Stimulated activated naive CD8-positive, alpha-beta T cell treated with anti-CD3 and anti-CD28 coated beads, Interleukin-15, amount 100 ng/mL, for 72 hours (primary cell): ENCODE results near the gene PHF8.

Experiments used
- ATAC-seq: fragments of 150-1000 bp; cut with Tn5 transposase; 2 replicates; pipeline ENCODE4 v1.10.0; 2021; ENCODE audit warnings: mild to moderate bottlenecking, moderate library complexity
- DNase-seq, 2 donors: peaks; one replicate each; pipeline ENCODE4 v3.0.0; 2021 to 2022
- H3K27ac Mint-ChIP-seq, 2 donors: one replicate each; pipeline ENCODE4 v1.8.0; 2022; ENCODE audit warnings: mild to moderate bottlenecking in 2 of 2, mixed read lengths in 2 of 2, moderate library complexity in 2 of 2
- H3K27me3 Mint-ChIP-seq: one replicate; pipeline ENCODE4 v1.8.0; 2022; ENCODE audit warnings: mixed read lengths
- H3K4me1 Mint-ChIP-seq: one replicate; pipeline ENCODE4 v1.8.0; 2022; ENCODE audit warnings: mild to moderate bottlenecking, mixed read lengths
- H3K4me3 Mint-ChIP-seq, 2 donors: one replicate each; pipeline ENCODE4 v1.8.0; 2022; ENCODE audit warnings: mild to moderate bottlenecking in 2 of 2, mixed read lengths in 2 of 2, moderate library complexity in 1 of 2
- H3K9me3 Mint-ChIP-seq, 2 donors: one replicate each; pipeline ENCODE4 v1.8.0; 2022; ENCODE audit warnings: mixed read lengths in 2 of 2

The PHF8 gene

GRCh38 chrX:53940180-53940579, 104.1 kb downstream of the PHF8 start:
- H3K9me3 Mint-ChIP-seq, result no peaks in the 10 kb centered on the region
- H3K27ac Mint-ChIP-seq, result peak overlapping the region in 1 of 2 donors; percentile 55
- ATAC-seq (no peak), DNase-seq (no peak)
- H3K4me1 Mint-ChIP-seq, result peaks cover 17% of the 10 kb centered on the region
- H3K27me3 Mint-ChIP-seq, result no peaks in the 10 kb centered on the region
- no peak overlapping the region for H3K4me3 Mint-ChIP-seq

- no peak for ATAC-seq
- DNase-seq, result no peak
- Mint-ChIP-seq H3K27me3 (no peaks in the 10 kb centered on the region), H3K9me3 (no peaks in the 10 kb centered on the region), H3K4me1 (peaks cover 17% of the 10 kb centered on the region), H3K4me3 (no peak overlapping the region), H3K27ac (no peak overlapping the region)
Measured at GRCh38 chrX:53939127-53939526, 105.1 kb downstream of the PHF8 start.

GRCh38 chrX:53930515-53931380, 113.5 kb downstream of the PHF8 start:
- Mint-ChIP-seq H3K4me3 (no peak overlapping the region), H3K27me3 (no peaks in the 10 kb centered on the region), H3K27ac (peak overlapping the region; percentile 13 to 79), H3K4me1 (peaks cover 9% of the 10 kb centered on the region), H3K9me3 (no peaks in the 10 kb centered on the region)
- peak in 1 of 2 donors; percentile 10 for DNase-seq
- ATAC-seq, result peak; percentile 80

GRCh38 chrX:53926030-53926429, 118.2 kb downstream of the PHF8 start:
- DNase-seq (no peak), ATAC-seq (no peak)
- H3K4me1 Mint-ChIP-seq, result peaks cover 4% of the 10 kb centered on the region
- H3K9me3 Mint-ChIP-seq, result no peaks in the 10 kb centered on the region
- H3K27me3 Mint-ChIP-seq, result no peaks in the 10 kb centered on the region
- no peak overlapping the region for H3K27ac Mint-ChIP-seq
- no peak overlapping the region for H3K4me3 Mint-ChIP-seq

DNA sequence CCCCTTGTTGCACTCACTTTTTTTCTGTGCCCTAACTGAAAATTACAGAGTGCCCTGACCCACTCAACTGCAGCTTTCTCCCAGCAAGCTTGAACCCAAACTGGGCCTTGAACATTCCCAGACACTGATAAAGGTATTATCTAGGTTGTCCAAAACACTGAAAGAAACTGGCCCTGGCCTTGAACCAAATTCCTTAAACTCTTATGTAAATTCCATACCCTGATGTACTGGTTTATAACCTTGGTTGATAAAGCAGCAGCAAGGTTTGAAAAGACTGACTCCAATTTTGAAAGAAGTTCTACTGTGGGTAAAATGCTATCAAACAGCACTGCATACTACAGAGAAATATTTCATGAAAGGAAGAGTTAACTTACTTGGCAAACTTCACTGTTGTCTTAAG, 125.6 kb downstream of the PHF8 start:
- H3K4me3 Mint-ChIP-seq, result no peak overlapping the region
- H3K27me3 Mint-ChIP-seq, result no peaks in the 10 kb centered on the region
- ATAC-seq, result no peak
- no peak for DNase-seq
- H3K4me1 Mint-ChIP-seq, result no peaks in the 10 kb centered on the region
- no peak overlapping the region for H3K27ac Mint-ChIP-seq
- H3K9me3 Mint-ChIP-seq, result no peaks in the 10 kb centered on the region

DNA sequence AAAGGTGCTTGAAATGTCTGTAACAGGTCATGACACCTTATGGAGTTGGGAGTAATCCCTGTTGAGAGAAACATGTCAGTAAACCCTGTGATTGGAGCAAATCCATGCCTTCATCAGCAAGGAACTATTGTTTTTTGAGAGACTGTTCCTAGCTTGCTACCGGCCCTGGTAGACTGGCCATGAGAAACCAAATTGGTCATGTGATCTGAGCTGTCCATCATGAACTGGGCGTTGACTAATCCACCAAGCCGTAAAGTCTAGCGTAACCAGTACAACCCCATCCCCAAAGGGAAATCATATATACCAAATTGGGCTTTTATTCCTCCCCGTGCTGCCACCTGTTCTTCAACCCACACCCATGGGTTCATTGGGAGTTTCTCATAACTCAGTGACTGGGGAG, 143.7 kb downstream of the PHF8 start:
- Mint-ChIP-seq H3K4me1 (no peaks in the 10 kb centered on the region), H3K27me3 (no peaks in the 10 kb centered on the region), H3K4me3 (no peak overlapping the region), H3K27ac (no peak overlapping the region), H3K9me3 (no peaks in the 10 kb centered on the region)
- DNase-seq, result no peak
- no peak for ATAC-seq

- Mint-ChIP-seq H3K4me1 (no peaks in the 10 kb centered on the region), H3K4me3 (no peak overlapping the region), H3K27ac (no peak overlapping the region), H3K27me3 (no peaks in the 10 kb centered on the region), H3K9me3 (no peaks in the 10 kb centered on the region)
- no peak for DNase-seq
- ATAC-seq, result no peak
Measured at GRCh38 chrX:53895270-53895669, 149.0 kb downstream of the PHF8 start.
